Tibial nerve (tissue), 4 donors: ENCODE data around the gene OTOF. TPM values are rescaled to one million over a fixed set of nuclear protein-coding genes. Genes with fewer than 3 reads are reported as not detected.

Source experiments
- DNase-seq, 2 donors: peaks; one replicate each; pipeline ENCODE4 v3.0.0-alpha.2; 2019; ENCODE audit warnings: low spot score in 2 of 2
- H3K27ac ChIP-seq, 4 donors: fragments of 200-600 bp; sonication (generic) in 3 of 4; one replicate each; pipeline ENCODE4 v1.5.1; 2017 to 2019; ENCODE audit warnings: mild to moderate bottlenecking in 1 of 4
- H3K27me3 ChIP-seq, 2 donors: fragments of 200-600 bp; sonication (generic) in 1 of 2; one replicate each; pipeline versions ENCODE4 v1.5.1 to v1.6.0; 2017 to 2019
- H3K36me3 ChIP-seq, 3 donors: fragments of 200-600 bp; sonication (generic); one replicate each; pipeline ENCODE4 v1.5.1; 2018 to 2019
- H3K4me1 ChIP-seq, 4 donors: fragments of 200-600 bp; sonication (generic) in 3 of 4; one replicate each; pipeline ENCODE4 v1.5.1; 2017 to 2019
- H3K4me3 ChIP-seq, 4 donors: fragments of 200-600 bp; sonication (generic) in 3 of 4; one replicate each; pipeline ENCODE4 v1.5.1; 2017 to 2019; ENCODE audit warnings: mild to moderate bottlenecking in 1 of 4, moderate library complexity in 1 of 4
- H3K9me3 ChIP-seq, 4 donors: fragments of 200-600 bp; sonication (generic) in 3 of 4; one replicate each; pipeline ENCODE4 v1.5.1; 2017 to 2019
- EP300 ChIP-seq, 2 donors: sonication (generic); formaldehyde crosslinking; IDR thresholded peaks; one replicate each; pipeline ENCODE4 v1.6.1; 2017; ENCODE audit warnings: antibody characterized with exemption in 2 of 2, mild to moderate bottlenecking in 1 of 2
- POLR2A ChIP-seq, 2 donors: fragments of 450-650 bp; IDR thresholded peaks; one replicate each; pipeline ENCODE4 v1.6.1; 2017; ENCODE audit warnings: antibody characterized with exemption in 2 of 2, mild to moderate bottlenecking in 2 of 2, moderate library complexity in 2 of 2
- WGBS, 2 donors: methylation state at CpG; one replicate each; pipeline ENCODE4 v1.1.5; 2018; 5-methylcytosine and 5-hydroxymethylcytosine counted together
- total RNA-seq, 4 donors: library from RNA; depleted of rRNA; stranded (reverse); fragments of >200 nt; gene quantifications; one replicate each; pipeline ENCODE4 v1.1.0, GENCODE V29; 2016
- TF ChIP-seq, protein P1 (sequence below), 5 experiments: fragments of 200-600 bp in 3 of 5; fragments of 450-650 bp in 2 of 5; sonication (generic) in 3 of 5; IDR thresholded peaks; one replicate each; pipeline ENCODE4 v1.5.1; 2016 to 2019; ENCODE audit warnings: antibody characterized with exemption in 5 of 5, mild to moderate bottlenecking in 3 of 5, moderate library complexity in 2 of 5

The OTOF gene
- total RNA-seq, 4 donors from 2014 or later: under 0.01 to 0.30 (median 0.22) TPM; not detected in 1

- H3K27ac ChIP-seq: no peak overlapping the region
- TF ChIP-seq, protein P1, sequence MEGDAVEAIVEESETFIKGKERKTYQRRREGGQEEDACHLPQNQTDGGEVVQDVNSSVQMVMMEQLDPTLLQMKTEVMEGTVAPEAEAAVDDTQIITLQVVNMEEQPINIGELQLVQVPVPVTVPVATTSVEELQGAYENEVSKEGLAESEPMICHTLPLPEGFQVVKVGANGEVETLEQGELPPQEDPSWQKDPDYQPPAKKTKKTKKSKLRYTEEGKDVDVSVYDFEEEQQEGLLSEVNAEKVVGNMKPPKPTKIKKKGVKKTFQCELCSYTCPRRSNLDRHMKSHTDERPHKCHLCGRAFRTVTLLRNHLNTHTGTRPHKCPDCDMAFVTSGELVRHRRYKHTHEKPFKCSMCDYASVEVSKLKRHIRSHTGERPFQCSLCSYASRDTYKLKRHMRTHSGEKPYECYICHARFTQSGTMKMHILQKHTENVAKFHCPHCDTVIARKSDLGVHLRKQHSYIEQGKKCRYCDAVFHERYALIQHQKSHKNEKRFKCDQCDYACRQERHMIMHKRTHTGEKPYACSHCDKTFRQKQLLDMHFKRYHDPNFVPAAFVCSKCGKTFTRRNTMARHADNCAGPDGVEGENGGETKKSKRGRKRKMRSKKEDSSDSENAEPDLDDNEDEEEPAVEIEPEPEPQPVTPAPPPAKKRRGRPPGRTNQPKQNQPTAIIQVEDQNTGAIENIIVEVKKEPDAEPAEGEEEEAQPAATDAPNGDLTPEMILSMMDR (IDR thresholded peaks at IDR 0.05): no peak
- no peak for TF ChIP-seq POLR2A (IDR thresholded peaks at IDR 0.05)
- no peak for TF ChIP-seq EP300 (IDR thresholded peaks at IDR 0.05)
- WGBS, 2 donors: 41 to 50% methylated on average over 8 of the region's 8 CpGs
- no peaks in the 10 kb centered on the region for H3K36me3 ChIP-seq
- no peak overlapping the region for H3K4me3 ChIP-seq
- no peaks in the 10 kb centered on the region for H3K27me3 ChIP-seq
- H3K4me1 ChIP-seq: peaks cover 0 to 10% (median 1%) of the 10 kb centered on the region in 4 donors
- DNase-seq: no peak
- H3K9me3 ChIP-seq: no peaks in the 10 kb centered on the region
Measured at GRCh38 chr2:26438526-26438925, 39.4 kb downstream of the OTOF start.

DNA sequence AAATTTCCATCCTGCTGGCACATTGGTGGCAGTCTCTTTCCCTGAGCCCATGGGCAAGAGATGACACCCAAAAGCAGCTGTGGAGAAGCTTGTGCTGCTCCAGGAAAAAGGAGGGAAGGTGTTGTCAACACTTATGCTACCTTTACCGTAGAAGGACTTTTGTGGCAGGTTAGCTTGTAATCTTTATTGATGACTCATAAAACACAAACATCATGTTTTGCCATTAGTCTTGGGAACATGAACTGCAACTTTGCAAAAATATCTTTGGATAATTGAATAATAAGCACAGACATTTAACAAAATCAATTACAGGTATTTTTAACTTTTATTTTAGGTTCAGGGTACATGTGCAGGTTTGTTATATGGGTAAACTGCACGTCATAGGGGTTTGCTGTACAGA, 42.8 kb downstream of the OTOF start:
- 94% methylated on average over 2 of the region's 2 CpGs for WGBS, 2 donors

DNA sequence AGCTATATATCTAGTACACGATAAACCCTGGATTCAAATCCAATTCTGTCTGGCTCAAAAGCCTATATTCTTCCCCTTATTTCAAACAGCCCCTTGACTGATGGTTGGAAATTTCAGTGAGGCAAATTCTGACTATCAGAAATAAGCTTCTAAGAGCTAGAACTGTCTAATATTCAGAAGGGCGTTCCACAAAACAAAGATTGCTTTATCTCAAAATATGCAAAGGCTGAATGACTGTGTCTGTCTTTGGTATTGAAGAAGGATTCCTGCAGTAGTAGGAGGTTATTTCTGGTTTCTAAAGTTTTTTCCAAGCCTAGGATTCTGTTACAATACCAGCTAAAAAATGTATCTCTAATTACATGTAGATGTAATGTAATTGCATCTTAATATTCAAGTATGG, 45.1 kb downstream of the OTOF start:
- Histone ChIP-seq H3K27me3 (no peaks in the 10 kb centered on the region), H3K4me1 (peaks cover 0 to 28% (median 9%) of the 10 kb centered on the region in 4 donors), H3K9me3 (no peaks in the 10 kb centered on the region), H3K27ac (peak overlapping the region; percentile 24 to 85 (median 64)), H3K36me3 (no peaks in the 10 kb centered on the region), H3K4me3 (no peak overlapping the region)
- TF ChIP-seq POLR2A (IDR thresholded peaks at IDR 0.05) (no peak), EP300 (IDR thresholded peaks at IDR 0.05) (no peak)
- TF ChIP-seq, protein P1 (IDR thresholded peaks at IDR 0.05): no peak
- WGBS, 2 donors: 30 to 39% methylated on average over 2 of the region's 2 CpGs
- no peak for DNase-seq

More for the DNA sequence above, 42.8 kb downstream of the OTOF start:
- Histone ChIP-seq H3K9me3 (no peaks in the 10 kb centered on the region), H3K4me1 (peaks cover 0 to 27% (median 9%) of the 10 kb centered on the region in 4 donors), H3K36me3 (no peaks in the 10 kb centered on the region), H3K4me3 (no peak overlapping the region), H3K27ac (peak overlapping the region in 2 of 4 donors; percentile 57 to 72), H3K27me3 (no peaks in the 10 kb centered on the region)
- TF ChIP-seq POLR2A (IDR thresholded peaks at IDR 0.05) (no peak), EP300 (IDR thresholded peaks at IDR 0.05) (no peak)
- TF ChIP-seq, protein P1 (IDR thresholded peaks at IDR 0.05): no peak
- DNase-seq: no peak

- TF ChIP-seq, protein P1 (IDR thresholded peaks at IDR 0.05): no peak
- no peak for TF ChIP-seq EP300 (IDR thresholded peaks at IDR 0.05)
- no peak for TF ChIP-seq POLR2A (IDR thresholded peaks at IDR 0.05)
- Histone ChIP-seq H3K27ac (peak overlapping the region; percentile 24 to 85 (median 64)), H3K27me3 (no peaks in the 10 kb centered on the region), H3K9me3 (no peaks in the 10 kb centered on the region), H3K4me3 (no peak overlapping the region), H3K36me3 (no peaks in the 10 kb centered on the region), H3K4me1 (peaks cover 0 to 28% (median 9%) of the 10 kb centered on the region in 4 donors)
- DNase-seq: no peak
Measured at GRCh38 chr2:26432363-26432762, 45.6 kb downstream of the OTOF start.

GRCh38 chr2:26430826-26431225, 47.1 kb downstream of the OTOF start:
- Histone ChIP-seq H3K27me3 (no peaks in the 10 kb centered on the region), H3K4me3 (no peak overlapping the region), H3K4me1 (peaks cover 0 to 28% (median 9%) of the 10 kb centered on the region in 4 donors), H3K36me3 (no peaks in the 10 kb centered on the region), H3K27ac (peak overlapping the region in 2 of 4 donors; percentile 19 to 72), H3K9me3 (no peaks in the 10 kb centered on the region)
- WGBS, 2 donors: 84 to 93% methylated on average over 7 of the region's 7 CpGs
- TF ChIP-seq EP300 (IDR thresholded peaks at IDR 0.05) (no peak), POLR2A (IDR thresholded peaks at IDR 0.05) (no peak)
- TF ChIP-seq, protein P1 (IDR thresholded peaks at IDR 0.05): no peak
- no peak for DNase-seq
